SH-SY5Y (cell line): ENCODE measurements around the gene NINL.

Experiments used
- GATA2 ChIP-seq: IDR thresholded peaks from 2 replicates; pipeline ENCODE4 v1.6.1; 2011; ENCODE audit warnings: mild to moderate bottlenecking, low read depth, low read length
- GATA3 ChIP-seq: IDR thresholded peaks from 2 replicates; pipeline ENCODE4 v1.6.1; 2011; ENCODE audit warnings: low read depth, mild to moderate bottlenecking, low read length, moderate library complexity

- TF ChIP-seq GATA2 (no peak), GATA3 (no peak)
These were observed 51.2 kb downstream of the NINL start for GRCh38 chr20:25533920-25534700.
